ENCODE measurements around the gene CSRNP3. TPM values are rescaled to one million over a fixed set of nuclear protein-coding genes. Genes with fewer than 3 reads are reported as not detected.
A peak's percentile ranks its signal among the peaks of the same experiment; 100 is the strongest.

The CSRNP3 gene, protein sequence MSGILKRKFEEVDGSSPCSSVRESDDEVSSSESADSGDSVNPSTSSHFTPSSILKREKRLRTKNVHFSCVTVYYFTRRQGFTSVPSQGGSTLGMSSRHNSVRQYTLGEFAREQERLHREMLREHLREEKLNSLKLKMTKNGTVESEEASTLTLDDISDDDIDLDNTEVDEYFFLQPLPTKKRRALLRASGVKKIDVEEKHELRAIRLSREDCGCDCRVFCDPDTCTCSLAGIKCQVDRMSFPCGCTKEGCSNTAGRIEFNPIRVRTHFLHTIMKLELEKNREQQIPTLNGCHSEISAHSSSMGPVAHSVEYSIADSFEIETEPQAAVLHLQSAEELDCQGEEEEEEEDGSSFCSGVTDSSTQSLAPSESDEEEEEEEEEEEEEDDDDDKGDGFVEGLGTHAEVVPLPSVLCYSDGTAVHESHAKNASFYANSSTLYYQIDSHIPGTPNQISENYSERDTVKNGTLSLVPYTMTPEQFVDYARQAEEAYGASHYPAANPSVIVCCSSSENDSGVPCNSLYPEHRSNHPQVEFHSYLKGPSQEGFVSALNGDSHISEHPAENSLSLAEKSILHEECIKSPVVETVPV
- total RNA-seq, result 20.6 TPM

DNA sequence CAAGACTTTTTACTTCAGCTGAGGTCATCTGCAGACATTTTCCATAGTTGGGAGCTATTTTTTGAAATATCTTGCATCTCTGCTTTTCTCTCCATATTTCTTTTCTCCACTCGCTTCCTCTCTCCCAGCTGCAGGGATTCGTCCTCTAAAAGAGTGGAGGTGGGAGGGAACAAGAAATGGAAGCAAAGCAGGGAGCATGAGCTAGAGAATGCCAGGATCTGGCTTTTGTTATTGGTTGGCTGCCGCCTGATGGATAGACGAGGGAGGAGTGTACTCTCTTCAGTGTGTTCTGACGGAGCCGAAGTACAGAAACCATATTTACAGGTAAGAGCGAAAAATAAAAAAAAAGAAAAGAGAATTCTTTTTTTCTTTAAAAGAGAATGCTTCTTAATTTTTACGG lies at the start of gene CSRNP3:
CSRNP3 (plus strand) TSS at position 282 of the 400 bp plus-strand sequence. CDS start 125,368 bp downstream, outside the sequence.
- DNase-seq, result peak; percentile 96

DNA sequence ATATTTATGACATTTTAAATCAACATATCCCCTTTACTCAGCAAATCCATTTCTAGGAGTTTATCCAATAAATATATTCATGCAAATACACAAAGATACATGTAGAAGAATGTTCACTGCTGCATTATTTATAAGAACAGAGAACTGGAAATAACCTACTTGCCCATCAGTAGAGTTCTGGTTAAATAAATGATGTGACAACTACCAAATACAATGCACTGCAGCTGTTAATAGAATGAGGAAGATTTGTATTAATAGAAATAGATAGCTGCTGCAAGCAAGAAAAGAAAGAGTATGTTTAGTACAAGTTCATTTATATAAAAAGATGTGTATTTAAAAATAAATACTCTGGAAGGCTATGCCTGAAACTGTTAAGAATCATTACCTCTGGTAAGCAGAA lies 49.3 kb upstream of the CSRNP3 start:
- DNase-seq, result no peak

DNA sequence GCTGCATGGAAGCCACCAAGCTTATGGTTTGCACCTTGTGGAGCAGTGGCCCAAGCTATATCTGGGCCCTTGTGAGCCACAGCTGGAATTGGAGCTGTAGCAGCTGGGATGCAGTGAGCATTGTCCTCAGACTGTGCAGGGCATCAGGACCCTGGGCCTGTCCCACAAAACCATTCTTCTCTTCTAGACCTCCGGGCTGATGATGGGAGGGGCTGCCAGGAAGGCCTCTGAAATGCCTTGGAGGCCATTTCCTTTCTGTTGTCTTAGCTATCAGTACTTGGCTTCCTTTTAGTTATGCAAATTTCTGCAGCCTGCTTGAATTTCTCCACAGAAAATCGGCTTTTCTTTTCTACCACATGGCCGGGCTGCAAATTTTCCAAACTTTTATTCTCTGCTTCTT lies 46.4 kb upstream of the CSRNP3 start:
- DNase-seq, result no peak

DNA sequence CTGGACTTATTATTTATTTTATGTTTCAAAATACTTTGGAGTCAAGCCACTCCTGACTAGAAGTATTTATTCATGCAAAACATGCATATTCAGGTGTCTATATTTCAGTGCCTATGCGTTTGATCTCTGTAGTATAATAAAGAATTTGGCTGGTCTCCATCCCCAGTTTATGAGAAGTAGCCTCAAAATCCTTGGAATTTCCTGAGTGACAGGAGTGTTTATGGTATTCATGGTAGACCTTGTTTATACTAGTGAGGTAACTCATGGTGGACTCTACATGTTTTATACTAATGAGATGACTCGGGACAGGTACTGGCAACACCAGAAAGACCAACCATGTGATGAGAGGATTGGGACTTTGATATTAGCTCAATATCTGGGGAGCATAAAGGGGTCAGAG lies 43.9 kb upstream of the CSRNP3 start:
- no peak for DNase-seq

DNA sequence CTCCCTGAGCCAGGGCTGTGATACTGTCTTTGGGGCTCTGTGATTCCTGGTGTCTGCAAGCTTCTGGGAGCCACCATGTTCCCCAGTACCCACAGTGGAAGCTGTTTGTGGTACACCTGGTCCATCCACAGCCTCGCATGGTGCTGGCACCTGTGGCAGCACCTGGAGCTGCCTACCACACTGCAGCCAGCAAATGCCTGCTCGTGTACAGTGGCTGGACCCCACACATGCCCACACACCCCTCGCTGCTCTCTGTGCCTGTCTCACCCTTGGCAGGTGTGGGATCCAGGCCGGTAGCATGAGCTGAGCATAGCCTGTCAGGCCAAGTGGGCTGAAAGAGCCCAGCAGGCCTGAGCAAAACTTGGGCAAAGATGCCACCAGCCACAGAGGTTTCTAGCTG lies 41.8 kb upstream of the CSRNP3 start:
- DNase-seq, result no peak

DNA sequence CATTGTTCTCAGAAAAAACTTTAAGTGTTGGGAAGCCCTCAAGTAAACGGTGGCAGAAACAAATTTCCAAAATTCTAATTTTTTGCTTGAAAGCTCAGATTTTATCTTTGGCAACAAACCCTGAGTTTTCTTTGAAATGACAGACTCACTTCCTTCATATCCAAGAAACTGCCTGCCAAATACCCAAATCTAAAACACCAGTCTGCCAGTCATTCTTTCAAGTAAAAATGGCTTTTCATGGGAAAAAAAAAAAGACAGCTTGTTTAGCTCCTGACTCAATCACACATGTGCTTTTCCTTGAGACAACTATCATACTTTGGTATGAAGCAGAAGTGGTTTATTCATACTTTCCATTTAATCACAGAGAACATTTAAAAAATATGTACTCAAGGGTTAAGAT lies 40.6 kb upstream of the CSRNP3 start:
- no peak for DNase-seq

DNA sequence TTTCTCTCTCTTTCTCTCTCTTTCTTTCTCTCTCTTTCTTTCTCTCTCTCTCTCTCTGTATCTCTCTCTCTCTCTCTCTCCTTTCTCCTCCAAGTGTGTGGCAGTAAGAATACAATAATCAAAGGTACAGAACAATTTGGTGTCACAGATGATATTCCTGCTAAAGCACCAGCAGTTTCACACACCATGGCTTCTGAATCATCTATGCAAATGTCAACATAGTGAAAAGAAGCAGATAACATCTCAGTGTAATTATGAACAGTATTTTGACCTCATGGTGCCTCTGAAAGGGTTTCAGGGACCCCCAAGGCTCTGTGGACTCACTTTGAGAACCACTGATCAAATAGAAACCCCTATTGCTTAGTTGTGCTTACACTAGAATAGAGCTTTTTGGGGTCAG lies 38.5 kb upstream of the CSRNP3 start:
- no peak for DNase-seq

DNA sequence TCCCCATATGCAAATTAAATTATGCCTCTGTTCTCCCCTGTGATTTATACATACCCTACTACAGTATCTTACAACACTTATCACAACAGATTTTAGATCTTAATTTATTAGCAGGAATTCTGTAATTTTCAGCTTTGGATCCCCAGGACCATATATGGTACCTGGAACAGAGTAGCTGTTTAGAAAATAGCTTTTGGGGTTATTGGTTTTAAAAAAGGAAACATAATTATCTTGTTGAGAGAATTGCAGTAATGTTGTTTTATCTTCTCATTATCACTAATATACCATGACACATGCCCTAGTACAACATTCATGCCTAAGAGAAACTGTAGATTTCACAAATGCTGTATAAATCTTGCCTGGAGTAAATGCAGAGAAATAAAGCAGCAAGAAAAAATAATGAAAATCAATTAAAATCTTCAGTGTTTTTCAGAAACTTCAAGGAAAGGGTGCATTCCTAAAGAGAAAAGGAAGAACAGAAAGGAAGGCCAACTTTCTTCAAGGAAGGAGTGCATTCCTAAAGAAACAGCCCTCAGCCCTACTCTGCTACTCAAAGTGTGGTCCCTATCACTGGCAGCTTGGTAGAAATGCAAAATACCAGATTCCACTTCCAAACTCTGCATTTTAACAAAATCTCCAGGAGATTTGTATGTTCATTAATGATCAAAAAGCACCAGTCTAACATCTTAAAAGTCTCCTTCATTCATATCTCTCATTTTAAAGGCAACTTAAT lies 37.1 kb upstream of the CSRNP3 start:
- no peak for DNase-seq

DNA sequence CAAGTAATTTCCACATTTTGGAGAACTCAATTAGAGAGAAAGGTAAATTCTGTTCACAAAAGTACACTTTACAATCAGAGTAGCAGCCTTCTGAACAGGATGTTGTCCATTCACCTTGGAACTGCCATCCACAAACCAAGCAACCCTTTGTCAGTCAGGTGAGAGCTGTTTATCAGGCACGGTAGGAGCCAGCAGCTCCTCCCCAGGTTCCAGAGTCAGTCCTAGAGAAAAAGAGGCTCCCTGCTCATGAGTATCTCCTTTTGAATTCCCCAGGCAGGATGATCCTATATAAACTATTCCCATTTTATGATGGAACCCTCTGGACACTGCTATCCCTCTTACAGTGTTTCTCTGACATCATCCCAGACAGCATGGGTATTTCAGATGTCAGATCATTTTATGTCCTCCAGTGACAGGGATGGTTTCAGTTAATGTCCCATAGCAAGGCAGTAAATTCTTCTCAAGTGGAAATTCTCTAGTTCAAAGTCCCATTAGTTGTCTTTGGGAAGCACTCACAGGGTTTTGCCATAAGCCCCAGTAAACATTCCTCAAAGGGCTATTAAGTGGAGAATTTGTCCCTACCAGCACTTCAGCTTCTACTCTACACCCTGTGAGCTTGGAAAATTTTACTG lies 34.5 kb upstream of the CSRNP3 start:
- DNase-seq, result no peak

DNA sequence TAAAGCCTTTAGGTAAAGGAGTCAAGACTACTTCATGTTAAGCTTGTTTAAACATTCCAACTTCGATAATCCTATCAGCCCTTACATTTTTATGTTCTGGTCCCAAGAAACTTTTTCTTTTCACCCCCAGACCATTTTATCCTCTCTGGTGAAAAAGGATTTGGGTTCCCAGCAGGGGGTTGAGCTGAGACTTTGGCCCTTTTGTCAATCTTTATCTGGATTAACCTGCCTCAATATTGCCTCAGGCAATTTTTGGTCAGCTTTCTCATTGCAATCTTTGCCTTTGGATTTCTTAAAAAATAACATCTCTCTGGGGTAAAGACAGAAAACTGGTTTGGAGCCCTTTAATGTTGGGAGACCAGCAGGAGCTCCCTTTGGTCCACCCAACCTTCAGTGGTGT lies 33.9 kb upstream of the CSRNP3 start:
- no peak for DNase-seq

DNA sequence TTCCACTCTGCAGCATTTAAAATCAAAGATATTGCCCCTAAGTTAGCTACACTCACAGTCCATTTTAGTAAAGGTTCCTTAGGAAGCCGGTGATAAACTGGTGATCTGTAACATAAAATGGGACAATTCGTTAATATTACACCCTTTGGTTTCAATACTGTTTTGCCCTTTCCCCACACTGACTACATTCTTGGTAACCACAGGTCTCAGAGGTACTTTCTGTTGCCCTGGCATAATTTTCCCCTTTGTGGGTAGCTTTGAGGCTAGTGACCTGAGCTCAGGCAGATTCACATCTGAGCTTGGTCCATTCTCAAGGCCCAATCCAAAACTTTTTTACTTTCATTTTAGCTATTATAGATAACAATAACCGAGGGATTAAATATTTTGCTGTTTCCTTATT lies 32.9 kb upstream of the CSRNP3 start:
- DNase-seq, result no peak

DNA sequence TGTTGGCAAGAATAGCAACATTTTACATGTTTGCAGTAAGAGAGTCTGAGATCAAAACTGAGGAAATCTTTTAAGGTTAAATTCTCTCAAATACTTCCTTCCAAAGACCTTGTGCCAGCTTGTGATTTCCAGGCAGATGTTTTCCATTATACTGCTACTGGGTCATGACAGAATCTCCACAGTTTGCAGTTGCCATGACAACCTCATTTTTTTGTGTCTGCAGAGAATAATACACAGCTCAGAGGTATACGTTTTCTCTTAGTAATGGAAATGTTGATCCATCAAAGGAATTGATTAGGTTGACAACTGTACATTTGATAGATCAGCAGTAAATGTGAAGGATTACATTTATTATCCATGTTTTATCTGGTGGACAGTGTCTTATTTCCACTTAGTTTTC lies 29.1 kb upstream of the CSRNP3 start:
- DNase-seq, result peak; percentile 83

DNA sequence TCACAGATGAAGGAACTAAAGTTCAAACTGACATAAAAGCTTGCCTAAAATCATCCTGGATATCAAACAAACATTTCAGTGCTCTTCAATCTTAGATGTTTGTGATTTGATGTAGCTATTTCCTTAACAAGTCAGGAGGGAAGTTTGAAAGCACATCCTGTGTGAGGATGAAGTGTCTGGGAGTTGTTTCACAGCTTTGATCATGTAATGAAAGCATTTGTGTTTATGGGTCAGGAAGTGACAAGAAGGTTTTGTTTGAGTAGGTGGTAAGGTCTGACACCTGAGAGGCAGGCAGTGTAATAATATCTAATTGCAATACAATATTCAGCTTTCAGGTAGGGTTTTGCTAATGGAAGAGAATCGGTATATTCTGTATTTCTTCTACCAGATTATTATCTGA lies 26.0 kb upstream of the CSRNP3 start:
- DNase-seq, result no peak

DNA sequence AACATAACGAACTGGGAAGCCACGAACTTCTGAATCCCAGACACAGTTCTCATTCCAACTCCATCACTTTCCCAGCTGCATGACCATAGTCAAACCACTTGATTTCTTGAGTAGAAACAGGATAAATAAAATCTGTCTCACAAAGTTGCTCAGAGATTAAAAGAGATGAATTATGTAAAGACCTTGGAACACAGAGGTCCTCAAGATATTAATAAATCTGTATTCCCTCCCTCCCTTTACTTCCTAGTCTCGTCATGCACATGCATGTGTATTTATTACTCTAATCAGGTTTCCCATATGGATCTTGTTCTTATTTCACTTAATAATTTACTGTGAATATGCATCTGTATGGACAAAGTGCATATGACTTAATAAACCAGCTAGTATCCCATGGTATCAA lies 21.1 kb upstream of the CSRNP3 start:
- DNase-seq, result no peak

DNA sequence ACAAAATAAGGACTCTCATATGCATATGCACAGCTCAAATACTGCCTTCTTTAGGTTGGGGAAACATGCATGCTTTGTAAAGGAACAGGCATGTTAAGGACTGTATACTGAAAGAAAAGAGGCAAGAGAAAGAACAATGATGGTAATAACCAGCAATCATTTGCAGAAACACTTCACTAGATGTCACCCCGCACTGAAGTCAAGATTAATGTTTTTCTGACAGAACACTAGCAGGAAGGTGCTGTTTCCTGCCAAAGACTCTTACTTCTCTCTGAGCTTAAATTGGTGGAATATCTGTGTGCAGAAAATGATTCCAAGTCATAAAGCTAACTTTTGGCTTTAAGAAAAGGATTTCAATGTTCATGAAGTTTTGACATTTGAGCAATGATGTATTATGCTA lies 19.3 kb upstream of the CSRNP3 start:
- peak; percentile 40 for DNase-seq

DNA sequence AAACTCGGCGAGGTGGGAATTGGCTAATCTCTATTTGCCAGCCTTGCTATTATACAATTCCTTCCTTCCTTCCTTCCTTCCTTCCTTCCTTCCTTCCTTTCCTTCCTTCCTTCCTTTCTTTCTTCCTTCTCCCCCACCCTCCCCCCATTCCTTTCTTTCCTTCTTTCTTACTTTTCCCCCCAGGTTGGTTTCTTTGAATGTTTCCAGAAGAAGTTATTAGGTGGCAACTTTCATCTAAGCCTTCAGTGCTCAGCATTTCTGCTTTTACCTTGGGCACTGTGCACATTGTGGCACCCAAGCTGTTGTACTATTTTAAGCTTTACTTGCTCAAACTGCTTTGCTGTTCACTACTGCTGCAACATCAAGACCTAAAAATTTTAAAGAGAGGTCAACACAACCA lies 17.2 kb upstream of the CSRNP3 start:
- DNase-seq, result no peak

DNA sequence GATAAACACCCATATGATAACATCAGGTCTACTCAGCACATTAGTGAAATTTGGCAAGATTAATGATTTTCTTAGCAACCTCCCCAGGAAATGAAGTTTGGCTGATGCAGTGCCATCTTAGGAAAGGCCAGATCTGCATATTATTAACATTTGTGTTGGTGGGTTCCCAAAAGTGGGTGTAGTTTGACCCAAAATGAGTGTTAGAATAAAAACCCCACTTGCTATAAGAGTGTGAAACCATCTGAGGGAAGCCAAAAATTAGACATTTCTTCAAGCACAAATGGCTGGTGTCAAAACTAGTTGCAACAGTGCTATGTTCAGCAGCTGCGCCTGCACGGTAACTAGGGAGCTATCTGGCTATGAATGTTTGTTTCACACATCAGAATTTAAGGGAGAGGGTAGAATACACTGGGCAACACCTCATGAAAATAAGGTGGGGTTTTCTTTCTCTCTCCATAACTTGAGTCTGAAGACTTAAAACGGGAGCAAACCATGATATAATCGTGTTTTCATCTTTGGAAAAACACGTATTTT lies 15.9 kb upstream of the CSRNP3 start:
- DNase-seq, result no peak

DNA sequence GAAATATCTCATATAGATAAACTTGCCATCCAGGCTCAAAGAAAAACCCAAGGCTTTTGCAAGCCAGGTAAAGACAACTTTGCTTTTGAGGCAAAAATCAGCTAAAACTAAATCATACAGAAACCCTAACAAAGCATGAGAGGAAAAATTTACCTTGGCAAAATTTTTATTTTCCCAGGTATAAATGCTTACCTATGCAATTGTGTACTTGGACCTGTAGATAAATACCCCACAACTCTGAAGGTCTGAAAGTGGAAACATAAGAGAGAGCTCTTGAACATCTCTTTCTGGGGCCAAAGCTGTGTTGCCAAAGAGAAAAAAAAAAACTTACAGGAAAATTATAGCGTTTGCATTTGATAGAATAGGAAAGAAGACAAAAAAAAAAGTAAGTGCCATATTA lies 14.6 kb upstream of the CSRNP3 start:
- no peak for DNase-seq

DNA sequence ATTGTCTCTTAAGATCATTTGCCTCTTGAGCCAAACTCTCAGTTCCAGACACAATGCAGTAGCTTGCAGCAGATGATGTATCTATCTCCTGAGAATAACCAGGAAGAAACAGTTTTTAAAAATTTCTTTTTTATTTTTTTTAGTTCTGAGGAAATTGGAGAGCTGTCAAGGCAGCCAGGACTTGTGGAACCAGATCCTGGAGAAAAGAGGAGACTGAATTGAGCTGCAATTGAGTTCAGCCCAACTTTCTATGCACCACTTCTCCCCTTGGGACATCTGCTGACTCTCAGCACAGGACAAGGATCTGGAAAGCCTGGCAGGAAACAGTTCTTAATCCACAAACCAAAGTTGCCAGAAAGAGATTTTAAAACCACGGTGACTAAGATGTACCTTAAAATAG lies 13.5 kb upstream of the CSRNP3 start:
- peak; percentile 17 for DNase-seq

DNA sequence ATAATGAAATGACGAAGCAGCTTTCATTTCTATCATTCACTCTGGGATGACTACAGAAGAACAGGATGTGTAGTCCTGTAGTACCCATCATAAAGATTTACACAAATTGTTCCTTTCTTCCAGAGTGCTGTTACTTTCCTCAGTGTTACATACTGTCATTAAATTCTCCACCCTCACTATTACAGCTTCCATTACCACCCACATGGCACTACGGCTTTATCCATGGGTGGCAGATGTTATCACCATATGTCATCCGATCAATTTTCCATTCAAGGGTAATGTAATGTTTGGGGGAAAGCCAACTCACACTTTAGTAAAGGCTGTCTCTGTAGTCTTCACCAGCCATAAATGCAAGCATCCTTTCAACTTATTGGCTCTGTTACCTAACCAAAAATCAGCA lies 7.1 kb upstream of the CSRNP3 start:
- no peak for DNase-seq

DNA sequence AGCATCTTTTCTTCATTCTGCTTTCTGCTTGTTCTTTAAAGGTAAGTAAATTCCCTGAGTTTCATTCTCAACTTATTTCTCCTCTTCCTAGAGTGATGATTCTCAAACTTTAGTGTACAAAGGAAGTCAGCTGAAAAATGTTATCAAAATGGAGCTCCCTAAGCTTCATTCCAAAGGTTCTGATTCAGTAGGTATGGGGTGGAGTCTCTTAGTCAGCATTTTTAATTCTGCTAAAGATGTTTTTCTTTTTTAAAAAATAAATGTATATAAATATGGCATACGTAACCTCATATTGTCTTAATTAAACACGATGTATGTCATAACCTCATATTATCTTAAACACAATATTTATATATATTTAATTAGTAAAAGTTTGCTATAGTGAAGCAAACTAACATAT lies 3.1 kb upstream of the CSRNP3 start:
- DNase-seq, result no peak

DNA sequence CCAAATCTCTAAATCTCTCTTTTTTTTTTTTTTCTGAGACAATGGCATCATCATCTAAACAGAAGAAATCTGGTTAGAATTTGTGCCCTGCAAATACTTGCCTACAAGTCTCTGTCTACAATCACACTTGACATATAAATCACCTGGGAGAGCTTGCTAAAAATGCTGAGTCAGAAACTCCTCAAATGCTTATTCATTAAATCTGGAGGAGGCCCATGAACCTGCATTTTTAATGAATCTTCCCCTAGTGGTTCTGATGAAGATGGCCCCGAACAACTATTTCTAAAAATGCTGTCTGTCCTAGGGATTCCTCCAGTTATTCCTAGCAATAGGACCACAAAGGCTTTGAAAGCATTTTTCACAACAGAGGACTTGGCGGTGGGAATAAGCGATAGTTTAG lies 1.6 kb upstream of the CSRNP3 start:
- DNase-seq, result no peak

DNA sequence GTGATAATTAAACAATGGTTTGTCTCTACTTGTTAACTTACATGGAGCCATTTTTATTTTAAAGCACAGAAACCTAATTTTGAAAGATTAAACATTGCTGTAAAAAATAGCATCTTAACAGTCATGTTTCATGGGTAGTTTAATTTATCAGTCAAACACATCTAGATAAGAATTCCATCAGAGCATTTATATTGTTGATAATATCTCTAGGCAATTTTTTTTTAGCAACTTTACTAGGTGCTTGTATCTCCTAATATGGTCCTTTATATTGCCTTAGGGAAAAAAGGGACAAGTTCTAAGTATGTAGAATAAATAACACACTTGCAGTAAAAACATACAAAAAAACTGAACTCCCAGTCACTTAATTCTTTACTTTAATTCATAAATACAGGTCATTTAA lies 863 bp downstream of the CSRNP3 start:
- DNase-seq, result no peak
